ENCODE data around the gene PTPN18.

PTPN18 gene

DNA sequence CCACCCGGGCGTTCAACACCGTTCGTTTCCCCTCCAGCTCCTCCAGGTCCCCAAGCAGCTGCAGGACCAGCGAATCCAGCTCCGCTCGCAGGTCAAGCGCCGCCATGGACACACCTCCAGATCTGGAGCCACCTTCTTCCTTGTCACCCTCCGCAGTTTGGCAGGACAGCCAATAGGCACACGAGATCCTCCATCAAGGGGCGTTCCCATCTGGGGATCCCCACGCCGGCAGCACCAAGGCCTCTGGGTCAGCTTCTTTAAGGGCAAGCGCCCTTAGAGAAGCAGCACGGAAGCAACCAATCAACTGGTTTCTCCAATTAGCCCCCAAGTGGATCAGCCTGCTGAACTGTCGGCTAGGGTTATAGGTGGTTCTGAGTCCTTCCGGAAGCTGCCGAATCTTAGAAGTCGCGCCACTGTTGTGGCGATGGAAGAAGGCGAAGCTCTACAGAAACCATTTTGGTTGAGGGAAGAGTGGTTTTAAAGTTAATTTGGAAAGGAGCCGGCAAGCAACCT lies 13.8 kb upstream of the PTPN18 start:
- H3K27ac ChIP-seq, result peak overlapping the region; percentile 86

DNA sequence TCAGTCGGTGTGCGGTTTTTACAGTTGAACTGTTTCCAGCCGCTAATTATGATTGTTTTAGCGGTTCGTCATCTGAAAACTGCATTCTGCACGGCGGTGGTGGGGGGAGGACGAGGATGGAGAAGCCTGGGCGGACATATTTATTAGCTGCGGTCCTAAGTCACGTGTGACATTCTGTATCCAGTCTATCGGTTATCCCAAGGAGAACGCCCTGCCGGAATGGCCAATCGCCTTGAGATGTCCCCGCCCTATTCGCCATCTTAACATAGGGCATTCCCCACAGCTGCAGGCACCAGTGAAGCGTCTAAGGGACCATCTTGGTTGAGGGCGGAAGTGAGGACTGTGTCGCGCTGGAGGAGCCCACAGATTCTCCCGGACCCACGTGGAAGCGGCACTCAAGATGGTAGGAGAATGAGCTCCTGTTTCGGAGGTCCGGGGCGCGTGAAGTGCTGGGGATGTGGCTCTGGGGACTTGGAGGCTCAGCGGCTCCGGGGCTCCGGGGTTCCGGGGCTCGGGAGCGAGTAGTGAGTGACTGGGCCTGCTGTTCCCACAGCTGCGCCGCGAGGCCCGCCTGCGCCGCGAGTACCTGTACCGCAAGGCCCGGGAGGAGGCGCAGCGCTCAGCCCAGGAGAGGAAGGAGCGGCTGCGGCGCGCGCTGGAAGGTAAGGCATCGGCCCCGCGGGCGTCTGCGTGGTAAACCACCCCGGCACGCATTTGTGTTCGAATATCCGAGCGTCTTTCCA lies 13.2 kb upstream of the PTPN18 start, which contains the start of gene IMP4:
IMP4 (plus strand) TSS at position 365 of the 743 bp plus-strand sequence; CDS start at position 401, 36 bp downstream.
- H3K27ac ChIP-seq, result peak within 1 kb of the TSS; percentile 86
- TF ChIP-seq, protein P1, sequence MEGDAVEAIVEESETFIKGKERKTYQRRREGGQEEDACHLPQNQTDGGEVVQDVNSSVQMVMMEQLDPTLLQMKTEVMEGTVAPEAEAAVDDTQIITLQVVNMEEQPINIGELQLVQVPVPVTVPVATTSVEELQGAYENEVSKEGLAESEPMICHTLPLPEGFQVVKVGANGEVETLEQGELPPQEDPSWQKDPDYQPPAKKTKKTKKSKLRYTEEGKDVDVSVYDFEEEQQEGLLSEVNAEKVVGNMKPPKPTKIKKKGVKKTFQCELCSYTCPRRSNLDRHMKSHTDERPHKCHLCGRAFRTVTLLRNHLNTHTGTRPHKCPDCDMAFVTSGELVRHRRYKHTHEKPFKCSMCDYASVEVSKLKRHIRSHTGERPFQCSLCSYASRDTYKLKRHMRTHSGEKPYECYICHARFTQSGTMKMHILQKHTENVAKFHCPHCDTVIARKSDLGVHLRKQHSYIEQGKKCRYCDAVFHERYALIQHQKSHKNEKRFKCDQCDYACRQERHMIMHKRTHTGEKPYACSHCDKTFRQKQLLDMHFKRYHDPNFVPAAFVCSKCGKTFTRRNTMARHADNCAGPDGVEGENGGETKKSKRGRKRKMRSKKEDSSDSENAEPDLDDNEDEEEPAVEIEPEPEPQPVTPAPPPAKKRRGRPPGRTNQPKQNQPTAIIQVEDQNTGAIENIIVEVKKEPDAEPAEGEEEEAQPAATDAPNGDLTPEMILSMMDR (conservative IDR thresholded peaks at IDR 0.05), result peak; percentile 55

More for the DNA sequence above, 13.8 kb upstream of the PTPN18 start:
- TF ChIP-seq, protein P1 (conservative IDR thresholded peaks at IDR 0.05), result no peak

DNA sequence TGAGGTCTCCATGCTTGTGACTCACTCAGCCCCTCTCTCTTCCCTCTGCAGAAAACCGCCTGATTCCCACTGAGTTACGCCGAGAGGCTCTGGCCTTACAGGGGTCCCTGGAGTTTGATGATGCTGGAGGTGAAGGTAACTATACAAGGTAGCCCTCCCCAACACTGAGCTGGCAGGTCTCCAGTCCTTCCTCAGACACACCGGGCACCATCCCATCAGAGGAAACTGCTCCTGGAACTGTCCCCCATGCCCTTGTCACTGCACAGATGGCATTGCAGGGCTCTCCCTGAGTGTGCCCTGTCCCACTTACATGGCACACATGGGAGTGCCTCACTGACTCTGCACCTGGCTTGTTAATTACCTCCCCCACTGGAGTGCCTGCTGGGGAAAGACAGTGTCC lies 11.3 kb upstream of the PTPN18 start:
- H3K27ac ChIP-seq, result no peak overlapping the region
- TF ChIP-seq, protein P1 (conservative IDR thresholded peaks at IDR 0.05), result no peak

DNA sequence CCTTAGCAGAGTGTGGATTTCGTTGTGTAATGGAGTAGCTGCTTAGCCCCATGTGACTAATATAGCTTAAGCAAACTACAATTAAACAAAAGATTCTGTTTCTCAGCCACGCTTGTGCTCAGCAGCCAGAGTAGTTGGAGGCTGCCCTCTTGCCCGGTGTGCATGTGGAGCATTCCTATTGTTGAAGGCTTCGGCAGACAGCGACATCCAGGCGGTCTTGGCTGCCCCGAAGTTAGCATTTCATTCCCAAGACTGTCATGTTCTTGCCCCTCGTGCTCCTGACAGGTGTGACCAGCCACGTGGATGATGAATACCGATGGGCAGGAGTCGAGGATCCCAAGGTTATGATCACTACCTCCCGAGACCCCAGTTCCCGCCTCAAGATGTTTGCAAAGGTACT lies 10.8 kb upstream of the PTPN18 start:
- no peak overlapping the region for H3K27ac ChIP-seq
- TF ChIP-seq, protein P1 (conservative IDR thresholded peaks at IDR 0.05), result no peak

DNA sequence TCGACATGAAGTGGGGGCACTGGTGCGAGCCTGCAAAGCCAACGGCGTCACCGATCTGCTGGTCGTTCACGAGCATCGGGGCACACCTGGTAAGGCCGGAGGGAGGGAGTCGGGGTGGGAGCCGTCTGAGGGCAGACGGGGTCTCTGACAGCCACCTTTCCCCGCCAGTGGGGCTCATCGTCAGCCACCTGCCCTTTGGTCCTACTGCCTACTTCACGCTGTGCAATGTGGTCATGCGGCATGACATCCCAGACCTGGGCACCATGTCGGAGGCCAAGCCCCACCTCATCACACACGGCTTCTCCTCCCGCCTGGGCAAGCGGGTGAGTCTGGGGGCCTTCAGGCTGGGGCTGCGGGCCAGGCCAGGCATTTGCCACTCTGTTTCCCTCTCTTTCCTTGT lies 10.2 kb upstream of the PTPN18 start:
- H3K27ac ChIP-seq, result no peak overlapping the region
- TF ChIP-seq, protein P1 (conservative IDR thresholded peaks at IDR 0.05), result no peak

DNA sequence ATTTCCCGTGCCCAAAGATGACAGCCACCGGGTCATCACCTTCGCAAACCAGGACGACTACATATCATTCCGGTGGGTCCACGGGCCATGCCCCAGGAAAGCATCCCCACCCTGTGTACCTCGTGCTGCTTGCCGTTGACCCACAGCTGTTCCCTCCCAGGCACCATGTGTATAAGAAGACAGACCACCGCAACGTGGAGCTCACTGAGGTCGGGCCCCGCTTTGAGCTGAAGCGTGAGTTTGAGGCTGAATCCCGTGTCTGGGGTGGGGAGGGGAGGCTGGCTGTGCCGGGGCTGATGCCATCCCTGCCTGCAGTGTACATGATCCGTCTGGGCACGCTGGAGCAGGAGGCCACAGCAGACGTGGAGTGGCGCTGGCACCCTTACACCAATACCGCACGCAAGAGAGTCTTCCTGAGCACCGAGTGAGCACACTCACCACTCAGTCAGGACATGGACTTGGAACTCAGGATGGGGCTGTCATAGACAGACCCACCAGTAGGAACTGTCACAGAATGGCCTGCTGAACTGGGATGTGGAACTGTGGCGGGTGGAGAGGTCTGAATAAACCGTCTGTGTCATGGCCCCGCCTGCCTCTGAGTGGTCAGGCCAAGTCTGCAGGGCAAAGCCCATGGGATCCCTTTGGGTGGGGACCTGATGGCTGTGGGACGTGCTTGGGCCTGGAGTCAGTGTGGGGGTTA lies 9.7 kb upstream of the PTPN18 start:
- TF ChIP-seq, protein P1 (conservative IDR thresholded peaks at IDR 0.05), result no peak
- no peak overlapping the region for H3K27ac ChIP-seq

DNA sequence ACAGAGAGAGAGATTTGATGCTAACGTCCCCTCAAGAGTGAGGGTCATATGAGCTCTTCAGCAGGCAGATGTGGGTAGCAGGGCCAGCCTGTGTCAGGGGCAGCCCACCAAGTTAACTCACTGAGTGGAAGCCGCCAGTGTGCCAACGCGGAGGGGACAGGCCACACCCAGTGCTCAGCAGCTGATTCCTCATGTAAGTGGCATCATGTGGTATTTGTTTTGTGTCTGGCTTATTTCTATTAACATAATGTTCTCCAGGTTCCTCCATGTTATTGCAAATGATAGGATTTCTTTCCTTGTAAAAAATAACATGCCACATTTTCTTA lies 9.2 kb upstream of the PTPN18 start:
- no peak overlapping the region for H3K27ac ChIP-seq
- TF ChIP-seq, protein P1 (conservative IDR thresholded peaks at IDR 0.05), result no peak

Measured in VCaP (cell line).